ENCODE data around the gene EPHA6. TPM values are rescaled to one million over a fixed set of nuclear protein-coding genes. Genes with fewer than 3 reads are reported as not detected.

Gene EPHA6
- total RNA-seq, 1 donor from 2014 or later, result 16.5 TPM

- TF ChIP-seq CTCF (IDR thresholded peaks at IDR 0.05; ENCODE audit: unreplicated experiment), result no peak
- no peaks in the 10 kb centered on the region for H3K4me1 Mint-ChIP-seq (ENCODE audit: low read depth)
- H3K9me3 Mint-ChIP-seq (ENCODE audit: low read depth), result no peaks in the 10 kb centered on the region
- no peaks in the 10 kb centered on the region for H3K36me3 Mint-ChIP-seq (ENCODE audit: insufficient read depth)
- H3K27me3 Mint-ChIP-seq, result no peaks in the 10 kb centered on the region
- no peak overlapping the region for H3K27ac Mint-ChIP-seq
- no peak overlapping the region for H3K4me3 Mint-ChIP-seq (ENCODE audit: low read depth)
- DNase-seq (ENCODE audit: low spot score, unreplicated experiment), result no peak
Measured at GRCh38 chr3:97662264-97662663, 847.9 kb downstream of the EPHA6 start.

GRCh38 chr3:97662762-97663161, 848.4 kb downstream of the EPHA6 start:
- H3K4me3 Mint-ChIP-seq (ENCODE audit: low read depth), result no peak overlapping the region
- H3K36me3 Mint-ChIP-seq (ENCODE audit: insufficient read depth), result no peaks in the 10 kb centered on the region
- H3K9me3 Mint-ChIP-seq (ENCODE audit: low read depth), result no peaks in the 10 kb centered on the region
- DNase-seq (ENCODE audit: low spot score, unreplicated experiment), result no peak
- H3K27me3 Mint-ChIP-seq, result no peaks in the 10 kb centered on the region
- no peaks in the 10 kb centered on the region for H3K4me1 Mint-ChIP-seq (ENCODE audit: low read depth)
- H3K27ac Mint-ChIP-seq, result no peak overlapping the region
- TF ChIP-seq CTCF (IDR thresholded peaks at IDR 0.05; ENCODE audit: unreplicated experiment), result no peak

DNA sequence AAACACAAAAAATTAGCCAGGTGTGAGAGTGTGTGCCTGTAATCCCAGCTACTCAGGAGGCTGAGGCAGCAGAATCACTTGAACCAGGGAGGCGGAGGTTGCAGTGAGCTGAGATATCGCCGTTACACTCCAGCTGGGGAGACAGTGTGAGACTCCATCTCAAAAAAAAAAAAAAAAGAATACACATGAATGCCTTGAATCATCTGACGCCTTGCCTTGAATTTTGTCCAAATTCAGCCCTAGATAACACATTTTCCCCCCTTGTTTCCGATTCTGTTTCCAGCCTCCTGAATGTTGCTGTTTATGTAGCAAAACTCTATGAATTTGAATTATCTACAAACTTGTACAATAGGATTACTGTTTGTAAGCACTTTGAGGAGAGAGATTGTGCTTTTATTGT, 851.5 kb downstream of the EPHA6 start:
- Mint-ChIP-seq H3K4me3 (ENCODE audit: low read depth) (no peak overlapping the region), H3K27me3 (no peaks in the 10 kb centered on the region), H3K9me3 (ENCODE audit: low read depth) (no peaks in the 10 kb centered on the region), H3K27ac (no peak overlapping the region), H3K4me1 (ENCODE audit: low read depth) (no peaks in the 10 kb centered on the region), H3K36me3 (ENCODE audit: insufficient read depth) (no peaks in the 10 kb centered on the region)
- DNase-seq (ENCODE audit: low spot score, unreplicated experiment), result no peak
- no peak for TF ChIP-seq CTCF (IDR thresholded peaks at IDR 0.05; ENCODE audit: unreplicated experiment)

DNA sequence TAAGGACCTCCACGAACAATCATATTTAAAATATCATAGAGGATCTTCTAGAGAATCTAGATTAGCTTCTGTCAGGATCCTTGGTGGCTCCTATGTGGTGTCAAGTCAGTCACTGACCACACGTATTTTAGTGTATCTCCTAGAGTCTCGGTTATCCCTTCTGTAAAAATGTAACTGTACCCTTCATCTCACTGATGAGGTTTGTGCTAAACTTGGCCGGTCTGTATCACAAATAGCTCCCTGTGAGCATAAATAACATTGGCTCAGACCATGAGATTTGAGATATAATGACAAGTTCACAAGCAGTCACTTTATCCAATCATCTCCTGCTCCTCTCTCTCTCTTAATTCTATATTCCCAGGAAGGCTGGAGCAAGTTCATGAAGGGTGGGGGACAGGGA, 856.6 kb downstream of the EPHA6 start:
- Mint-ChIP-seq H3K4me3 (ENCODE audit: low read depth) (no peak overlapping the region), H3K27me3 (no peaks in the 10 kb centered on the region), H3K9me3 (ENCODE audit: low read depth) (no peaks in the 10 kb centered on the region), H3K27ac (no peak overlapping the region), H3K36me3 (ENCODE audit: insufficient read depth) (no peaks in the 10 kb centered on the region), H3K4me1 (ENCODE audit: low read depth) (no peaks in the 10 kb centered on the region)
- no peak for TF ChIP-seq CTCF (IDR thresholded peaks at IDR 0.05; ENCODE audit: unreplicated experiment)
- no peak for DNase-seq (ENCODE audit: low spot score, unreplicated experiment)

DNA sequence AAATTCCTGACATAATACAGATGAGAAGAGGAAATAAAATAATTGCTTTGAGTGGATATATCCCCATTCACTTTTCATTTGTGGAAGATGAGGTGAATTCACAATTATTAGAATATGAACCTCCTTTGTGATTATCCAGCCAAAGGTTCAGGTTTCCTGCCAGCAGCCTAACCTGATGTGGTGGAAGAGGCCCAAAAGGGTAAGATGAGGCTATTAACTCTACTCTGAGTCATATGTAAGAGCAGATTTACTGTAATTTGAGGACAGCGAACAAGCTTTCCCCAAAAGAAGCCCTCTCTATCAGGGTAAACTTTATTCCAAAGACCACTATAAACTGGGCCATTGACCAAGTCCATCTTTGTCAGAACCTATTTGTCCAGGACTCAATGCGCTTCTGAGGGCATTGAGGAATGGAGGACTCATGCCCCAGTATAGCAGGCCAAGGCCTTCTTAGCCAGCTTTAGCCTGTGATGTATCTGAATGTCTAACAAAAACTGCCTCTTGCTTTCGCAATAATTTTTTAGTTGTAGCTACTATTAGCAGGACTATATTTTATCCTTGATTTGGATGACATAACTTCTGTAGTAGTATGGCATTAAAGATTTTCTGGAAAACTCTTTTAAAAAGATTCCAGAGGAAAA, 859.1 kb downstream of the EPHA6 start:
- no peak overlapping the region for H3K4me3 Mint-ChIP-seq (ENCODE audit: low read depth)
- H3K36me3 Mint-ChIP-seq (ENCODE audit: insufficient read depth), result no peaks in the 10 kb centered on the region
- no peak for DNase-seq (ENCODE audit: low spot score, unreplicated experiment)
- TF ChIP-seq CTCF (IDR thresholded peaks at IDR 0.05; ENCODE audit: unreplicated experiment), result no peak
- no peak overlapping the region for H3K27ac Mint-ChIP-seq
- no peaks in the 10 kb centered on the region for H3K27me3 Mint-ChIP-seq
- H3K9me3 Mint-ChIP-seq (ENCODE audit: low read depth), result no peaks in the 10 kb centered on the region
- H3K4me1 Mint-ChIP-seq (ENCODE audit: low read depth), result no peaks in the 10 kb centered on the region

Data from progenitor cell of endocrine pancreas (in vitro differentiated cells).